Activated CD4-positive, CD25-positive, alpha-beta regulatory T cell treated with anti-CD3 and anti-CD28 coated beads, Interleukin-2, amount 50 U/mL, for 24 hours (primary cell): ENCODE data around the gene TSPAN16.
A peak's percentile ranks its signal among the peaks of the same experiment; 100 is the strongest.
"Not testable (repeated sequence)": the region's sequence is repeated elsewhere in the genome, so short reads cannot be mapped to it uniquely, and the experiment has no call there.

ENCODE experiments used
- ATAC-seq, 2 donors: fragments of 150-1000 bp; cut with Tn5 transposase; one replicate each; pipeline ENCODE4 v1.10.0; 2021; ENCODE audit warnings: mild to moderate bottlenecking in 1 of 2, moderate library complexity in 1 of 2

Gene TSPAN16

GRCh38 chr19:11347546-11348039 is 51.6 kb downstream of the TSPAN16 start:
- ATAC-seq, result no peak

GRCh38 chr19:11349171-11349570 is 53.2 kb downstream of the TSPAN16 start:
- ATAC-seq, result no peak

GRCh38 chr19:11354102-11354501 is 58.1 kb downstream of the TSPAN16 start:
- not testable (repeated sequence) for ATAC-seq

GRCh38 chr19:11355160-11356073 is 59.5 kb downstream of the TSPAN16 start, which contains the start of gene PLPPR2:
Gene PLPPR2 (plus strand): TSS chr19:11355432. CDS start chr19:11357674, 2,242 bp downstream.
- peak; percentile 89 for ATAC-seq

- ATAC-seq, result no peak
Measured at GRCh38 chr19:11356074-11356397, 60.1 kb downstream of the TSPAN16 start.

GRCh38 chr19:11356676-11357550 is 61.0 kb downstream of the TSPAN16 start:
- no peak for ATAC-seq

- ATAC-seq, result no peak
Measured at GRCh38 chr19:11359421-11359820, 63.5 kb downstream of the TSPAN16 start.

- no peak for ATAC-seq
Measured at GRCh38 chr19:11361037-11361770, 65.2 kb downstream of the TSPAN16 start.

GRCh38 chr19:11361771-11362731 is 66.1 kb downstream of the TSPAN16 start:
- ATAC-seq, result no peak

GRCh38 chr19:11363881-11364280 is 67.9 kb downstream of the TSPAN16 start:
- ATAC-seq, result no peak

- no peak for ATAC-seq
Measured at GRCh38 chr19:11364296-11364904, 68.4 kb downstream of the TSPAN16 start.

GRCh38 chr19:11364935-11365334 is 69.0 kb downstream of the TSPAN16 start:
- no peak for ATAC-seq
